HG02885 (cell line): ENCODE data around the gene SQOR.

Experiments used
- ATAC-seq: cut with Tn5 transposase; IDR thresholded peaks from one replicate; pipeline ENCODE4 v1.9.1; 2021; ENCODE audit warnings: mild to moderate bottlenecking; ENCODE audit not compliant: unreplicated experiment, poor library complexity

The SQOR gene

GRCh38 chr15:45703670-45704328 is 69.0 kb downstream of the SQOR start:
- ATAC-seq, result no peak

- no peak for ATAC-seq
Observed at GRCh38 chr15:45704329-45705249, 69.8 kb downstream of the SQOR start.

- peak; percentile 93 for ATAC-seq
Observed at GRCh38 chr15:45705510-45706473, 71.0 kb downstream of the SQOR start.

GRCh38 chr15:45710657-45711056 is 75.8 kb downstream of the SQOR start:
- ATAC-seq, result no peak

GRCh38 chr15:45714590-45715488 is 80.0 kb downstream of the SQOR start:
- peak; percentile 89 for ATAC-seq

GRCh38 chr15:45715528-45715927 is 80.7 kb downstream of the SQOR start:
- no peak for ATAC-seq

GRCh38 chr15:45719490-45719889 is 84.7 kb downstream of the SQOR start:
- ATAC-seq, result no peak

- ATAC-seq, result no peak
Observed at GRCh38 chr15:45720183-45720582, 85.4 kb downstream of the SQOR start.

GRCh38 chr15:45728641-45729040 is 93.8 kb downstream of the SQOR start:
- no peak for ATAC-seq

- no peak for ATAC-seq
Observed at GRCh38 chr15:45729141-45729540, 94.3 kb downstream of the SQOR start.

- ATAC-seq, result no peak
Observed at GRCh38 chr15:45731343-45731742, 96.5 kb downstream of the SQOR start.

- ATAC-seq, result no peak
Observed at GRCh38 chr15:45732662-45733061, 97.8 kb downstream of the SQOR start.

- ATAC-seq, result no peak
Observed at GRCh38 chr15:45734260-45734711, 99.5 kb downstream of the SQOR start.
